Kidney epithelial cell (primary cell): ENCODE data around the gene ANK3. TPM values are rescaled to one million over a fixed set of nuclear protein-coding genes. Genes with fewer than 3 reads are reported as not detected.
A peak's percentile ranks its signal among the peaks of the same experiment; 100 is the strongest.

ENCODE experiments used
- DNase-seq: peaks from one replicate; pipeline ENCODE4 v3.0.0-alpha.2; 2010; ENCODE audit warnings: low read depth
- H3K27me3 ChIP-seq: 2 replicates; pipeline ENCODE4 v1.6.0; 2011; ENCODE audit warnings: low read length; ENCODE audit not compliant: control insufficient read depth, insufficient read depth
- H3K36me3 ChIP-seq: 2 replicates; pipeline ENCODE4 v1.5.1; 2011; ENCODE audit warnings: low read length; ENCODE audit not compliant: control insufficient read depth, insufficient read depth
- H3K4me3 ChIP-seq: 2 replicates; pipeline ENCODE4 v1.5.1; 2011; ENCODE audit warnings: low read depth, mild to moderate bottlenecking, control low read depth, low read length
- CTCF ChIP-seq: IDR thresholded peaks from 2 replicates; pipeline ENCODE4 v1.5.1; 2011; ENCODE audit warnings: mild to moderate bottlenecking, moderate library complexity, low read length, control low read depth, inconsistent platforms; ENCODE audit not compliant: insufficient read depth, poor library complexity, severe bottlenecking
- total RNA-seq: library from RNA; depleted of rRNA; stranded (reverse); fragments of >200 nt; gene quantifications from 2 replicates; pipeline ENCODE4 v1.2.3, GENCODE V29; 2015

The ANK3 gene
- total RNA-seq, 1 donor from 2014 or later: 14.8 TPM

- TF ChIP-seq CTCF: no peak
- no peaks in the 10 kb centered on the region for H3K36me3 ChIP-seq
- H3K4me3 ChIP-seq: no peak overlapping the region
- no peak for DNase-seq
- H3K27me3 ChIP-seq: no peaks in the 10 kb centered on the region
Observed at GRCh38 chr10:60429084-60429849, 39.6 kb upstream of the ANK3 start.

- TF ChIP-seq CTCF: no peak
- no peaks in the 10 kb centered on the region for H3K36me3 ChIP-seq
- DNase-seq: no peak
- H3K4me3 ChIP-seq: no peak overlapping the region
- no peaks in the 10 kb centered on the region for H3K27me3 ChIP-seq
Observed at GRCh38 chr10:60428387-60428737, 38.7 kb upstream of the ANK3 start.

- H3K4me3 ChIP-seq: no peak overlapping the region
- H3K27me3 ChIP-seq: no peaks in the 10 kb centered on the region
- no peak for DNase-seq
- TF ChIP-seq CTCF: no peak
- no peaks in the 10 kb centered on the region for H3K36me3 ChIP-seq
Observed at GRCh38 chr10:60427709-60428386, 38.2 kb upstream of the ANK3 start.

- Histone ChIP-seq H3K36me3 (no peaks in the 10 kb centered on the region), H3K4me3 (no peak overlapping the region), H3K27me3 (no peaks in the 10 kb centered on the region)
- no peak for TF ChIP-seq CTCF
- no peak for DNase-seq
Observed at GRCh38 chr10:60427148-60427547, 37.5 kb upstream of the ANK3 start.

GRCh38 chr10:60426425-60426824, 36.8 kb upstream of the ANK3 start:
- TF ChIP-seq CTCF: no peak
- Histone ChIP-seq H3K27me3 (no peaks in the 10 kb centered on the region), H3K36me3 (no peaks in the 10 kb centered on the region), H3K4me3 (no peak overlapping the region)
- DNase-seq: peak; percentile 72
